HG03571 (cell line): ENCODE data around the gene GPR87.

ENCODE experiments used
- ATAC-seq: cut with Tn5 transposase; IDR thresholded peaks from one replicate; pipeline ENCODE4 v1.9.1; 2021; ENCODE audit not compliant: unreplicated experiment

The GPR87 gene

DNA sequence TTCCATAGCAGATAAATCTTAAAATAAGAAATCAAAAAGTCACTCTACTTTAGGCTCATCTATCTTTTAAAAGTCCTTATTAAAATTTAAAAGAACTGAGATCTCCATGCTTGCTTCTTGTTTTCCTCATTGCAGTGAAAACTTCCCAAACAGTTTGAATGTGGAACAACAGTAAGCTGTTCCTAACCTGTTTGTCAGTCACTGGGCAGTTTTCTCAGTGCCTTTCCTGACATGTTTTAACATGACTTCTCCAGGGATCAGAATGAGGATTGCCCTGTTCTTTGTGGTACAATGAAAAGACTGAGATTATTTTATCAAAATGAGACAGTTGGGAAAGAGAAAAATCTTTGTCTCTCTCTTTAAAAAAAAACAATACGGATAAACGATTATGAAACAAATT lies 774 bp downstream of the GPR87 start:
- no peak for ATAC-seq

DNA sequence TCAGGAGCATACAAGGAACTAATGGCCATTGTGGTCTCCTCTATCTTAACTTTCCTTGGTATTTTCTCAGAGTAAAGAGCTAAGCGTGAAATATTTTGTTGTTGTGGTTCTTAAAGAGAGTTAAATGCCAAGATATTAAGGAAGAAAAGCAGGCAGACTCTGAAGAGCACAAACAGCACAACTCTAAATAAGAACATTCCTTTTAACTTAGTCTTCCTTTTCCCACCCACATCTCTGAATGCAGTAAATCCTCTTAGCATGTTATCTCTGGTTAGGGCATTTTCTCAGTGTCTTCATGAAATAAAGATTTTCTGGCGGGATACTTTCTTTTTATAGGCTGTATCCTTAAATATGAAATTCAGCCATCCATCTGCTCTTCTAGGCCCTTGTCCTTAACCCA lies 1.5 kb downstream of the GPR87 start:
- ATAC-seq, result no peak

DNA sequence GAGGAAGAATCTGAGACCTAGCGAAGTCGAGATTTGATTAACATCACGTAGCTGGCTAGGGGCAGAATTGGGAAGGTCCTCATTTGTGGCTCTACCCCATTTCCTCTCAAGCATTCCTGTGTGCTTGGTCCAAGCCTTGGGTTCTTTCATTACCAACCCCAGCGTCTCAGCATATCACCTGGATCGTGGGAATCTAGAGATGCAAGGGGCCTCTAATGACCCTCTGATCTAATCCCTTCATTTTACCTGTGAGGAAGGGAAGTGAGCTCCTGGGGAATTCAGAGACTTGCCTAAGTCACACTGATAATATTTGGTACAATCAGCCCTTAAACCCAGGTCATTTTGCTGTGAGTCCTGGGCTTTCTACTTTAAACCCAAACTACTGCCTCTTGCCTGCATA lies 2.0 kb downstream of the GPR87 start:
- no peak for ATAC-seq

DNA sequence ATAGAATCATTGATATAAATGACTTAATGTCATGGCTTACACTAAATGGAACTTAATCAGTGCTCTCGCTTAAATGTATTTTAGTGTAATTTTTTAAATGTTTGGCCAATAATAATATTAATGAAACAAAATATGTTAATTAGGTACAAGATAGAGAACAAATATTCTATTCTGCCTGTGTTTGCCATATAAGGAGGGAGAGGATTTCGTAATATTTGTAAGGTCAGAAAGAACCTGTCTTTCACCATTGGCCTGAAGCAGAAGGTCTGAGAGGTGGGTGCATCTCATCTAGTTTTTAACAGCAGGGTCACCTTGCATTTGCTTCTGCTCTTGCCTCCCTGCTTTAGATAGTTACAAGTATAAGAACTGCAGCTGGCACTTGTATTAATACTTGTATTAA lies 2.5 kb downstream of the GPR87 start:
- ATAC-seq, result no peak

DNA sequence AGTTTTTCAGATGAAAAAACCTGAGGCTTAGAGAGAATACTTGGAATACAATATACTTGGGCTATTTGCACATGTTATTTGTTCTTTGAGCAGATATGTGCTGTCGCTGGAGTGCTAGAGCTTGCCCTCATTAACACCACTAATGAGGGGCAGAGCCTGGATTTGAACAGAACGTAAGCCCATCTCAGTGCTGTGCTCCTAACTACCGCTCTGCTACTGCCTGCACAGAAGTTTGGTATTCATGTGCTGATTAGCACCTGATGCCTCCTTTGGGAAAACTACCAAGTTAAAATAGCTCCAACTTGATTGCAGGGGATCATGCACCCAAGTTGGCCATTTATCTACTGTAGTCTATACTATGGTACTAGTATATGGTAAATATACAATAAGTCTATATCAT lies 3.6 kb downstream of the GPR87 start:
- ATAC-seq, result no peak

DNA sequence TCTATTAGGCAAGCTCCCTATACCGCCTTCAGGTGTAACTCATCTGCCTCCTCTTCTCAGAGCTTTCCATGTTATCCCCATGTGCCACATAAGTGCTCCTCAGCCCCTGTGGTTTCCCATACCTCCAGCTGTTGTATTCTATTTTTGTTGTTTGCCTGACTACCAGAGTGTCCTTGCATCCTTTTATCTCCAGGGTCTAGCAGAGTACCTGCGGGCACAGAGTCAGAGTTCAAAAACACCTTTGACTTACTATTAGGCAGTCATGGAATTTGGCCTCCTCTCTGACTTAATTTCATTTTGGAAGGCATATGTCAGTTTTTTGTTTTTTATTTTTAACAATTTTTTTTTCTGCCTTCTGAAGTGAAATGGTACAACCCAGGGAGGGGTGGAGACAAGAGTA lies 7.1 kb downstream of the GPR87 start:
- no peak for ATAC-seq

- ATAC-seq, result no peak
These were observed 8.8 kb downstream of the GPR87 start for GRCh38 chr3:151307583-151308488.

DNA sequence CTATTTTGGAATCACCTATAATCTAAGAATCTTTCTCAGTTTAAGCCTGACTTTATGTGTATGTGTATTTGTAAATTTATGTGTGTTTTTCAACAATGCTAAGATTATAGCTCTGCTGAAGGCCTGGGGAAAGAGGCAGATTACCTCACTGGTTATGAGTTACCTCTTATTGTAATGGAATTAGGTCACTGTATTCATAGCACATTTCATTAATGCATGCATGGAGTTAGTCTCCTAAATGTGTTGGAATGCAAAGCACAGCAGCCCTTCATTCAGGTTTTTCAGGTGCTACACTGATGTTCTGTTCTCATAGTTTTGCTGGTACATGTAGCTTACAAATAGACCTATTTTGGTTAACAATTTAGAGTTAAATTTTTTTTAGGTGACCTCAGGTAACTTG lies 9.5 kb downstream of the GPR87 start:
- no peak for ATAC-seq

- ATAC-seq, result no peak
These were observed 10.3 kb downstream of the GPR87 start for GRCh38 chr3:151306168-151306810.

DNA sequence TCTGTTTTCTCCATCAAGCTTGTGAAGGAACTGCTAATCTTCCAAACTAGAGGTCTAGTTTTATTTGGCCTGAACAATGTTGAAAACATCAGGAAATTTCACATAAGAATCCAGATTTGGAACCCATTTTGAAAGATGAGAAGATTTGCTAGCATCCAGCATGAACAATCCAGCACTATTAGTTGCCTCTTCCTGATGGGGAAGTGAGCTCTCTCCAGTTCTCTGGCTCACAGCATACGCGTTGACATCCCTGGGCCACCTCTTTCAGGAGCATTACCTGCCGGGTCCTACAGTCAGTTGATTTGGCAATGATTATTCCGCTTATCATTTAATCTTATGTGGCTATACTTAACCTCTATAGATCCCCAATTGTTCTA lies 10.9 kb downstream of the GPR87 start:
- ATAC-seq, result no peak

DNA sequence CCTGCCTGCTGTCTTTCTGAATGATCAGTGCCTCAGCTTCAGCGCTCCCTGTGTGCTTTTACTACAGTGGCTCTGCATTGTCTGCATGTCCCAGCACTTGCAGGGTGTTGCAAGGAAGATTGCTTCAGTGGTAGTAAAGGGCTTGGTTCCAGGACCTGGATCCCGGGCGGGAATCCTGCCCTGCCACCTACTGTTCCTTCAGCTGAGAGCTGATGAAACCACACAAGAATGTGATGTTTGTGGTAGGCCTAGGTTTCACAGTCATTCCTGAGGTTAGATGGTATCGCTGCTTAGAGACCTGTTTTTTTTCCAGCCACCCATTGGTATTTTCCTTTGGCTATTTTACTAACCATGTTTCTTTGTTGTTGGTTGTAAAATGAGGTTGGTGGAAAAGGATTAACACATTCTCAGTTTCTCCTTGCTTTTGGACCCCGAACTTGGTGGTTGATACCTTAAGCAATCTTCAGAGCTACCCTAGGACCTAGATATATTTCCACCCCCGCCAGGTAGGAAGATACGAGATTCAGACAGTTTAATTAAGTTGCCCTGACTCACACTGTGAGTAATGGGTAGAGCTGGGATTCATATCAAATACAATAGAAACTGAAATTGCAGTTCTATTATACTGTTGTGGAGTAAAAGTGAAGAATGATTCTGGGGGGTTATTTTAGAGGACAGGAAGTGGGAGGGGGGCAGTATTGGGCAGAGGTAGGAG lies 11.4 kb downstream of the GPR87 start:
- ATAC-seq, result no peak

DNA sequence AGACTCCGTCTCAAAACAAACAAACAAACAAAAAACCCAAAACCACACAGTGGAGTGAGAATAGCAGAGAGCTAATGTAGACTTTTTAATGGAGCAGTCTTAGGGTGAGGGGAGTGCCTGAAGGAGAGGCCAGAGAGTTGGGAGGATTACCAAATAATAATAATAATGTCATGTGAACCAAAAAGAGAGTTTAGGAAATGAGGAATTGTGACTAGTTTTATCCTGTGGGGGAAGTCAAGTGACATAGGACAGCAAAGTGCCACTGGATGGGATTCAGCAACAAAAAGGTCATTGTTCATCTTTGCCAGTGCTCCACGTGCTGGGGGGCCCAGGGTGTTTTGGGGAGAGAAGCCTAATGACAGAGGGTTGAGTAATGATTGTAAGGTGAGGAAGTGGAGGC lies 12.9 kb downstream of the GPR87 start:
- ATAC-seq, result no peak

- no peak for ATAC-seq
These were observed 14.8 kb downstream of the GPR87 start for GRCh38 chr3:151301787-151302186.

GRCh38 chr3:151300539-151300938 lies 16.1 kb downstream of the GPR87 start:
- no peak for ATAC-seq

GRCh38 chr3:151299006-151299405 lies 17.6 kb downstream of the GPR87 start:
- ATAC-seq, result no peak

- no peak for ATAC-seq
These were observed 19.2 kb downstream of the GPR87 start for GRCh38 chr3:151297429-151297828.

DNA sequence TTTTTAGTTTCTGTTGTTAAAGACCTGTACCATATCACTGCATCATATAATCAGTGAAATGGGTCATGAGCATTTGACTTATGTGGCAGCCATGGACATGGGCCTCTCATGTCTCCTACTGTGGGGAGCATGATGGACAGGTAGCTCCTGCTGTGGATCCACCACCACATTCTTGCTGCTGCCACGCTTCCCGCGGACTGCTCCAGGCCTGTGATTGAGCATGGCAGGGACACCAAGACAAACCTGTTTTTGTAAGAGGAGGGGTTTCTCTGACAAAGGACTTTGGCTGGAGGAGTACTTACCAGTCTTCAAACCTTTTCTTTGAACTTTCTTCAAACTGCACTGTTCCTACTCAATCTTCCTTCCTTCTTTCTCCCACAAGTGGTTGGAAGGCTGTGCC lies 20.4 kb downstream of the GPR87 start:
- ATAC-seq, result no peak

DNA sequence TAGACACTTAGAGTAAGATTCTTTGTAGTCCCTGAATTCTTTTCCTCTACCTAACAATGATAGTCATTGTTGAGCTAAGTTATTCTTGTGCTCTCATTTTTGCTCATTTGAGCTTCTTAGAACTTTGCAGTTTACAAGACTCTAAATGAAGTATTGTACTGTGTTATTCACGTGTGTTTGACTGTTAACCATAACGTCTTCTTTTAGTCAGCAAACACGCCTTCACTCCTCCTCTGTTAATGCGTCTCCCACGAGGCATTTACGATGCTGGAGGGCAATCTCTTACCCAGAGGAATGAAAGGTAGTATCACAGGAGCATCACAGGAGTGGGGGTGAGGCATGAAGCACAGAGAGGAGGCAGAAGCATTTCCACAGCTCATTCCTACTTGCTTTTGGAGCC lies 23.5 kb downstream of the GPR87 start:
- ATAC-seq, result no peak

GRCh38 chr3:151290673-151291072 lies 25.9 kb downstream of the GPR87 start:
- no peak for ATAC-seq

DNA sequence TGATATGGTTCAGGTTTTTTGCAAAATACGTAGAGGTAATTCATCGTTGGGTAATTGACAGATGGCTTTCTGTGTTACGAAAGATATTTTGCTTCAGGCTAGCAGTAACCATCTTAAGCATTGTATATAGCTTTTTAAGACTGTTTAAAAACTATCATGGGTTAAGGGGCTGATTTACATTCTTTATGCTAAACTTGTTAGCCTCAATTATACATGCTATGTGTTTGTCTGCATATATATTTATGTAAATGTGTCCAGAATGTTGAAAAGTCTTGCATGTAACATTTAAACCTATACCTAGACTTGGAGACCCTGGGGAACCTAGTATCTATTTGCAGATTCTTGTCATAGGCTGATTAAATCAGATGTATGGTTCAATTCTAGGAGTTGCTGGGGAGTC lies 27.2 kb downstream of the GPR87 start:
- no peak for ATAC-seq

DNA sequence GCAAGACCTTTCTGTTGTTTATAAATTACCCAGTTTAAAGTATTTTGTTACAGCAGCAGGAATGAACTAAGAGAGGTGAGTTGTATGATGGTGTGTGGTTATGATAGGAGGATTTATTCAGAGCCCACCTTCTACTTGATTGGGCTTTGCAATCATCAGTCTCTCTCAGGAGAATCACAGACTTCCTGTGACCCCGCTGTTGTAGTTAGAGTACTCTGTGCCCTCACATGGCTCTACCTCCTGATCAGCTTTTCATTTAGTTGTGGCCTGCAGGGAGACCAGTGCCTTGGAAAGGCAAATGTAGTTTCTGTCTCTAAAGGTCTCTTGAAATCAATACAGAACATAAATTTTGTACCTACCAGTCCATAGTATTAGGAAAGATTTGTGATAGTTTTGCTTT lies 30.7 kb downstream of the GPR87 start:
- ATAC-seq, result no peak

DNA sequence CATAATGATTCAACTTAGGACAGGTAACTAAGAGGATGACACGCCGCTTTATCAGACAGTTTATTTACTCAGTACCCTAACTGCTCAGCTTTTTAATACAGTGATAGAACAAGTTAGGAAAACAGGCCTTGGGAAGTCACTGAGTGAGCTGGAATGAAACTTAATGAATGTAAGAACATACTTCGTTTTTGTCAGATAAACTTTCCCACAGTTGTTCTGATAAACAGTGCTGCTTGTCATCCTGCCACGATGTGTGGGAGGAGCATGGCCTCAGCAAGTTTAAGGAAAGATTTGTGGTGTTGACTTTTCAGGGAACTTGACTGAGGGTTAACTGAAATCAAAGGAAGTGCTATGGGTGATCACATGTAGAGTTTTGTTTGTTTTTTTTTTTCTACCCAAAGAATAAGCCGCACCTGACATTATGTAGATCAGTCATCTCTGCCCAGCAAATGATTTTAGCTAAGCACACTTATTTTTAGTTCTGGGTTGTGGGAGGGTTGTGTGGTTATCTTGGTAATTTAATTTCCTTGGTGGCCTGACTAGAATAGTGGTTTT lies 32.6 kb downstream of the GPR87 start:
- no peak for ATAC-seq
